ENCODE measurements around the gene PAPPA2. TPM values are rescaled to one million over a fixed set of nuclear protein-coding genes. Genes with fewer than 3 reads are reported as not detected.
"Not testable (repeated sequence)": the region's sequence is repeated elsewhere in the genome, so short reads cannot be mapped to it uniquely, and the experiment has no call there.

PAPPA2 gene
- total and polyA plus RNA-seq, 5 donors from 2014 or later = 0.06 to 0.12 TPM; not detected in 3

DNA sequence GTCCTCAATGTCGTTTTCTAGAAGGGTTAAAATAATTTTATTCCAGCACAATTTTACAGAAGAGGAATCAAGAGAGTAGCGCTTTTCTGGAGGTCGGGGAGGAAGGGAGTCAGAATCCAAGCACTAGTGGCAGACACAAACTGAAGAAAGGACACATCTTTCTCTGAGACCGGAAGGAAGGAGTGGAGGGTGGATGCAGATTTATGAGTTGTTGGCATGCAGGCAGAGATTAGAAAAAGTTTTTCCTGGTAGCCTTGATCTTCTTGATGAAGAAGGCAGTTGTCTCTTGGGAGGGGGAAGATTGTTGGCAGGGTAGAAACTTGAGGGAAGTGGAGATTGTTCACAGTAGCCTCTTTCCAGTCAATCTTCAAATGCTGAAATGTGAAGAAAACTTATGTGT is 149.8 kb downstream of the PAPPA2 start:
- no peak for DNase-seq
- no peaks in the 10 kb centered on the region for H3K4me1 ChIP-seq (ENCODE audit: control insufficient read depth, insufficient read depth, low read length, poor library complexity, severe bottlenecking)
- Mint-ChIP-seq H3K4me1 (no peaks in the 10 kb centered on the region), H3K36me3 (no peaks in the 10 kb centered on the region), H3K4me3 (no peak overlapping the region), H3K27me3 (peaks cover under 1% of the 10 kb centered on the region), H3K27ac (no peak overlapping the region), H3K9me3 (peaks cover 0 to 4% (median 0%) of the 10 kb centered on the region in 7 donors)
- no peaks in the 10 kb centered on the region for H3K9me3 ChIP-seq (ENCODE audit: control insufficient read depth in 2 of 2, low read length in 2 of 2)
- ATAC-seq (ENCODE audit: low read depth in 2 of 2) = no peak
- no peak overlapping the region for H3K4me3 ChIP-seq (ENCODE audit: low read depth, low read length)
- H3K27ac ChIP-seq (ENCODE audit: insufficient read depth, low read length, poor library complexity, severe bottlenecking) = no peak overlapping the region
- no peaks in the 10 kb centered on the region for H3K27me3 ChIP-seq (ENCODE audit: control insufficient read depth, insufficient read depth, low read length)
- no peaks in the 10 kb centered on the region for H3K36me3 ChIP-seq (ENCODE audit: control insufficient read depth, insufficient read depth, low read length)

DNA sequence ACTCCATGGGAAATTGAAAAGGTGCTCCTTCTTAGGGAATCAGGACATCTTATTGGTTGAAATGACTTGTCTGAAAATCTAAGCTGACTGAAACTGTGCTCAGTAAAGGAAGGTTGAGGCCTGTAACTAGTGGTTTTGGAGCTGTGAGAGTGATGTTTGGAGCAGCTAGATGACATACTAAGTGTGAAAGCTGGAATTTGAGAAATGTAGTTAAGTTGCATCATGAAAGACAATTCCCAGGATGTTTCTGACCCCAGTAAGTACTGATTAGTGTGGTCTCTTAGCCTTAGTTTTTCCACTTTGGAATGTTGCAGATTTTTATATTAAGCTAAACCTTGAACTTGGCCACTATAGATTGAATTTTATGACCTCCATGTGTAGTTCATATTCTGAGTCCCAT is 154.9 kb downstream of the PAPPA2 start:
- DNase-seq (no peak), ATAC-seq (ENCODE audit: low read depth in 2 of 2) (no peak)
- Mint-ChIP-seq H3K4me3 (no peak overlapping the region), H3K27me3 (no peaks in the 10 kb centered on the region), H3K27ac (no peak overlapping the region), H3K4me1 (no peaks in the 10 kb centered on the region), H3K9me3 (peaks cover 0 to 4% (median 0%) of the 10 kb centered on the region in 7 donors), H3K36me3 (no peaks in the 10 kb centered on the region)
- no peaks in the 10 kb centered on the region for H3K36me3 ChIP-seq (ENCODE audit: control insufficient read depth, insufficient read depth, low read length)
- H3K9me3 ChIP-seq (ENCODE audit: control insufficient read depth in 2 of 2, low read length in 2 of 2) = no peaks in the 10 kb centered on the region
- H3K4me3 ChIP-seq (ENCODE audit: low read depth, low read length) = no peak overlapping the region
- no peak overlapping the region for H3K27ac ChIP-seq (ENCODE audit: insufficient read depth, low read length, poor library complexity, severe bottlenecking)
- no peaks in the 10 kb centered on the region for H3K27me3 ChIP-seq (ENCODE audit: control insufficient read depth, insufficient read depth, low read length)
- no peaks in the 10 kb centered on the region for H3K4me1 ChIP-seq (ENCODE audit: control insufficient read depth, insufficient read depth, low read length, poor library complexity, severe bottlenecking)

DNA sequence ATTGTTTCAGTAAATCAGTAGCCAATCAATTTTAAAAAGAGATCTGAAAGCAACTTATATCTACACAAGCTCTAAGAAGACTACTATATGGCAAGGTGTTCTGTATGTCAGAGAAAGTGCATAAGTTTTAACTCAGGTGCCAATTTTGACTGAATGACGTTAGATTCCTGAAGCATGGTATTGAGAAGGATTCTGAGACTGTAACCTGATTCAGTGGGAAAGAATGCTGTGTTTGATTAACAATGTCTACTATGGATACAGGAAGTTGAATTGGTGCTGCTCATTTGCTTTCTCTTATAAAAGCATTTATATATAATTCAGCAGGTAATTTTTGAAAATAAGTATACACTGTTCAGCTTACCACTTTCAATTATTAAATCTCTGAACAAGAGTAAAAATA is 156.3 kb downstream of the PAPPA2 start:
- no peak overlapping the region for H3K4me3 Mint-ChIP-seq
- Histone ChIP-seq H3K4me3 (ENCODE audit: low read depth, low read length) (no peak overlapping the region), H3K4me1 (ENCODE audit: control insufficient read depth, insufficient read depth, low read length, poor library complexity, severe bottlenecking) (no peaks in the 10 kb centered on the region), H3K27me3 (ENCODE audit: control insufficient read depth, insufficient read depth, low read length) (no peaks in the 10 kb centered on the region), H3K9me3 (ENCODE audit: control insufficient read depth in 2 of 2, low read length in 2 of 2) (no peaks in the 10 kb centered on the region), H3K36me3 (ENCODE audit: control insufficient read depth, insufficient read depth, low read length) (no peaks in the 10 kb centered on the region), H3K27ac (ENCODE audit: insufficient read depth, low read length, poor library complexity, severe bottlenecking) (no peak overlapping the region)
- H3K36me3 Mint-ChIP-seq = no peaks in the 10 kb centered on the region
- H3K9me3 Mint-ChIP-seq = peaks cover 0 to 4% (median 0%) of the 10 kb centered on the region in 7 donors
- ATAC-seq (ENCODE audit: low read depth in 2 of 2) (no peak), DNase-seq (no peak)
- H3K4me1 Mint-ChIP-seq = no peaks in the 10 kb centered on the region
- H3K27me3 Mint-ChIP-seq = no peaks in the 10 kb centered on the region
- H3K27ac Mint-ChIP-seq = no peak overlapping the region

DNA sequence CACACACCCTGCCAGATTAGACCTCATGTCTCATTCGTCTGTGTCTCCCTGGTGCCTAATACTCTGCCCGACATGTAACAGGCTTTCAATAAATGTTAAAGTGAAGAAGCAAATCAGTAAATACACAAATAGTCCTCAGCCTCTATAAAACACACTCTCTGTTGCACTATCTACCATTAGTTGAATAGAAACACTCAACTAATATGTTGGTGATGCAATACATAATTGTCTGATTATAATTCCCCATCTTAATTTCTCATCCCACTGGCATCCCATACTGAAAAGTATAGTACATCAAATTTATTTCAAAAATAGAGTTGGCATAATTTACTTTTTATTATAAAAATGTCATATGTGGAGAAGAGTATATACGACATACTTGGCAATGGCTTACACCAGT is 162.4 kb downstream of the PAPPA2 start:
- Histone ChIP-seq H3K9me3 (ENCODE audit: control insufficient read depth in 2 of 2, low read length in 2 of 2) (no peaks in the 10 kb centered on the region), H3K27me3 (ENCODE audit: control insufficient read depth, insufficient read depth, low read length) (no peaks in the 10 kb centered on the region), H3K4me1 (ENCODE audit: control insufficient read depth, insufficient read depth, low read length, poor library complexity, severe bottlenecking) (no peaks in the 10 kb centered on the region), H3K27ac (ENCODE audit: insufficient read depth, low read length, poor library complexity, severe bottlenecking) (no peak overlapping the region), H3K36me3 (ENCODE audit: control insufficient read depth, insufficient read depth, low read length) (no peaks in the 10 kb centered on the region), H3K4me3 (ENCODE audit: low read depth, low read length) (no peak overlapping the region)
- no peak for ATAC-seq (ENCODE audit: low read depth in 2 of 2)
- Mint-ChIP-seq H3K4me1 (no peaks in the 10 kb centered on the region), H3K27me3 (no peaks in the 10 kb centered on the region), H3K4me3 (no peak overlapping the region), H3K27ac (no peak overlapping the region), H3K9me3 (peaks cover 0 to 4% (median 1%) of the 10 kb centered on the region in 7 donors), H3K36me3 (no peaks in the 10 kb centered on the region)
- DNase-seq = no peak

DNA sequence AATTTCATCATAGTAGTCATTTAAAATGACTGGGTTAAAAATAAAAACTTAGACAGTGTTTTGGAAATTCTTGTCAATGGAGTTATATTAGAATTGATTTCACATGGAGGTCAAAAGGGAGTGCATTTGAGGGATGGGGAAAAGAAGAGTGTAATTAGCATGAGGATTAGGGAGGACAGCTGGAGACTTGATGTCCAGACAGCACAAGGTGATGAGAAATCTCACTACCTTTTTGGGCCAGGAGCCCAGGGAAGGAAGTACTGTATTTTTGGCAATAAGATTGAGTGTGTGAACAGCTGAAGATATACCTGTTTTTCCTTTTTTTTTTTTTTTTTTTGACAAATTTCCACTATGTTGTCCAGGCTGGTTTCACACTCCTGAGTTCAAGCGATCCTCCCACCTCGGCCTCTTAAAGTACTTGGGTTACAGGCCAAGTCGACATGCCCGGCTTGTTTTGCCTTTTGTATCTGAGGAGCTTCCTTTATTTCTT is 163.6 kb downstream of the PAPPA2 start:
- Mint-ChIP-seq H3K27me3 (no peaks in the 10 kb centered on the region), H3K27ac (no peak overlapping the region), H3K4me1 (no peaks in the 10 kb centered on the region), H3K36me3 (no peaks in the 10 kb centered on the region), H3K9me3 (peaks cover 0 to 4% (median 1%) of the 10 kb centered on the region in 7 donors), H3K4me3 (no peak overlapping the region)
- H3K27ac ChIP-seq (ENCODE audit: insufficient read depth, low read length, poor library complexity, severe bottlenecking) = no peak overlapping the region
- no peak overlapping the region for H3K4me3 ChIP-seq (ENCODE audit: low read depth, low read length)
- no peaks in the 10 kb centered on the region for H3K27me3 ChIP-seq (ENCODE audit: control insufficient read depth, insufficient read depth, low read length)
- H3K36me3 ChIP-seq (ENCODE audit: control insufficient read depth, insufficient read depth, low read length) = no peaks in the 10 kb centered on the region
- no peaks in the 10 kb centered on the region for H3K9me3 ChIP-seq (ENCODE audit: control insufficient read depth in 2 of 2, low read length in 2 of 2)
- no peak for ATAC-seq (ENCODE audit: low read depth in 2 of 2)
- no peak for DNase-seq
- no peaks in the 10 kb centered on the region for H3K4me1 ChIP-seq (ENCODE audit: control insufficient read depth, insufficient read depth, low read length, poor library complexity, severe bottlenecking)

DNA sequence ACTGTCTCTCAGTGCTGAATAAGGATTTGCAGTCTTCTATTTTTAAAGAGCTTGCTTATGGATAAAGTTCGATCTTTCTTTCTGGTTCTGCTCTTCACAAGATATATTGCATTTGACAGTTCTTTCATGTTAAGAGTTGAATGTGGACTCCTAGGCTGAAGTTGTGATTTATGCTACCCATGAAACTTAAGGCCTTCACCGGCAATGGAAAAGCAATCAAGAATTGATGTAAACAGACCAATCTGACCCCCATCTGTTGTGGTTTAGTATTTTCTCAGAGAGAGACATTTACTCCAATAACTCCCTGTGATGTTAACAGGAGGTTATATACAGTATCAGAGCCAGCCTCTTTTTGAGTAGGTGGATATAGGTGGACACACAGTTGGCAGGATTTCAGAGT is 165.8 kb downstream of the PAPPA2 start:
- Histone ChIP-seq H3K9me3 (ENCODE audit: control insufficient read depth in 2 of 2, low read length in 2 of 2) (no peaks in the 10 kb centered on the region), H3K4me1 (ENCODE audit: control insufficient read depth, insufficient read depth, low read length, poor library complexity, severe bottlenecking) (no peaks in the 10 kb centered on the region), H3K36me3 (ENCODE audit: control insufficient read depth, insufficient read depth, low read length) (no peaks in the 10 kb centered on the region), H3K27ac (ENCODE audit: insufficient read depth, low read length, poor library complexity, severe bottlenecking) (no peak overlapping the region), H3K4me3 (ENCODE audit: low read depth, low read length) (no peak overlapping the region), H3K27me3 (ENCODE audit: control insufficient read depth, insufficient read depth, low read length) (no peaks in the 10 kb centered on the region)
- Mint-ChIP-seq H3K9me3 (peaks cover 0 to 4% (median under 1%) of the 10 kb centered on the region in 7 donors), H3K36me3 (no peaks in the 10 kb centered on the region), H3K4me3 (no peak overlapping the region), H3K4me1 (no peaks in the 10 kb centered on the region), H3K27ac (no peak overlapping the region), H3K27me3 (no peaks in the 10 kb centered on the region)
- ATAC-seq (ENCODE audit: low read depth in 2 of 2) (no peak), DNase-seq (no peak)

DNA sequence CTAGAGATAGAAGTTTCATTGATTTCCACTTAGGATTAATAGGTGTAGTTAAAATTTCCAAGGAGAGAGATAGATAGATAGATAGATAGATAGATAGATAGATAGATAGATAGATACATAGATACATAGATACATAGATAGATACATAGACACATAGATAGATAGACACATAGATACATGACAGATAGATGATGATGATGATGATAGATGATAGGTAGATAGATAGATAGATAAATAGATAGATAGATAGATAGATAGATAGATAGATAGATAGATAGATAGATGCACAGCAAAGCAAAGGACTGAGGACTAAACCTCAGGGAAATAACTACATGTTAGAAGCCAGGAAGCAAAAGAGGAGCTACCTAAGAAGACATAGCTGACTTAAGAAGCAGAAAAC is 171.8 kb downstream of the PAPPA2 start:
- H3K4me1 ChIP-seq (ENCODE audit: control insufficient read depth, insufficient read depth, low read length, poor library complexity, severe bottlenecking); H3K36me3 Mint-ChIP-seq; H3K36me3 ChIP-seq (ENCODE audit: control insufficient read depth, insufficient read depth, low read length); H3K4me3 ChIP-seq (ENCODE audit: low read depth, low read length); H3K27ac Mint-ChIP-seq; H3K27me3 Mint-ChIP-seq; H3K27ac ChIP-seq (ENCODE audit: insufficient read depth, low read length, poor library complexity, severe bottlenecking); H3K27me3 ChIP-seq (ENCODE audit: control insufficient read depth, insufficient read depth, low read length); H3K4me1 Mint-ChIP-seq; H3K9me3 ChIP-seq (ENCODE audit: control insufficient read depth in 2 of 2, low read length in 2 of 2); H3K9me3 Mint-ChIP-seq; H3K4me3 Mint-ChIP-seq; DNase-seq; ATAC-seq (ENCODE audit: low read depth in 2 of 2): not testable (repeated sequence)

DNA sequence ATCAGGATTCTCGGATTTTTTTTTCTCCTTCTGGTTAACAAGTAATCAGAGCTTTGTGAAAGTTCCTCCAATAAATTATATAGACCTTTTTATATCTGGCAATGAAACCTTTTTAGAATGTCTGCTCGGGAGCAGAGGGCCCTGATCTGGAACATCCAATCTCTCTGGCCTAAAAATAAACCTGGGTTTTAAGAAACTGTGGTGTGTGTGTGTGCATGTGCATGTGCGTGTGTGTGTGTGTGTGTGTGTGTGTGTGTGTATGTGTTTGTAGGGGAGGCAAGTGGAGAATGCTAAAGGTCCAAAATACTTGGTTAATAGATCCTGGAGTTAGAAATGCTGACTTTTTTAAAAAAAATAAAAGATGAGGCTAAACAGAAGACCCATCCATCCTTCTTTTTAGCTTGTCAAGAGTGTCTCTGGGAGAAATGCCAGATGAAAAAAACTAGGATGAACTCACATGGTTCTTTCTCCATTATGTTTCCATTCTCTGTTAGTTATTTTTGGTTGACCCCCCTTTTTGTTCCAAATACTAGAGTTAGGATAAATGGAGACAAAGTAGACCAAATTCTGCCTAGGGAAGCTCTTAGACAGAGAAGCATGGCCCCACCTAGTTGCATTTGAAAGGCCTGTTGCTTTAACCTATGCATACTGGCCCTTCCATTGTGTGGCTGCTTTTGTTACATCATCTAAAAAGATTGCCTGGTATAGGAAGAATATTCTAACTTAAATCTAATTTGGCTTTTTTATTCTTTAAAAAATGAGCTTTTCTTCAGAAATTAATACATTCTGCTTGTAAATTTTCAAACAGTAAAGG is 175.9 kb downstream of the PAPPA2 start:
- Histone ChIP-seq H3K27me3 (ENCODE audit: control insufficient read depth, insufficient read depth, low read length) (no peaks in the 10 kb centered on the region), H3K4me1 (ENCODE audit: control insufficient read depth, insufficient read depth, low read length, poor library complexity, severe bottlenecking) (no peaks in the 10 kb centered on the region), H3K9me3 (ENCODE audit: control insufficient read depth in 2 of 2, low read length in 2 of 2) (no peaks in the 10 kb centered on the region), H3K36me3 (ENCODE audit: control insufficient read depth, insufficient read depth, low read length) (no peaks in the 10 kb centered on the region), H3K4me3 (ENCODE audit: low read depth, low read length) (no peak overlapping the region), H3K27ac (ENCODE audit: insufficient read depth, low read length, poor library complexity, severe bottlenecking) (no peak overlapping the region)
- H3K4me3 Mint-ChIP-seq = no peak overlapping the region
- no peaks in the 10 kb centered on the region for H3K4me1 Mint-ChIP-seq
- no peak for ATAC-seq (ENCODE audit: low read depth in 2 of 2)
- no peaks in the 10 kb centered on the region for H3K36me3 Mint-ChIP-seq
- H3K9me3 Mint-ChIP-seq = peaks cover 0 to 7% (median 0%) of the 10 kb centered on the region in 7 donors
- H3K27ac Mint-ChIP-seq = no peak overlapping the region
- H3K27me3 Mint-ChIP-seq = no peaks in the 10 kb centered on the region
- no peak for DNase-seq
